ENCODE results near the gene ANKMY1. TPM values are rescaled to one million over a fixed set of nuclear protein-coding genes. Genes with fewer than 3 reads are reported as not detected.
"Not testable (repeated sequence)": the region's sequence is repeated elsewhere in the genome, so short reads cannot be mapped to it uniquely, and the experiment has no call there.

Gene ANKMY1
- polyA plus RNA-seq, 3 donors: 10.5 to 14.9 (median 11.4) TPM

DNA sequence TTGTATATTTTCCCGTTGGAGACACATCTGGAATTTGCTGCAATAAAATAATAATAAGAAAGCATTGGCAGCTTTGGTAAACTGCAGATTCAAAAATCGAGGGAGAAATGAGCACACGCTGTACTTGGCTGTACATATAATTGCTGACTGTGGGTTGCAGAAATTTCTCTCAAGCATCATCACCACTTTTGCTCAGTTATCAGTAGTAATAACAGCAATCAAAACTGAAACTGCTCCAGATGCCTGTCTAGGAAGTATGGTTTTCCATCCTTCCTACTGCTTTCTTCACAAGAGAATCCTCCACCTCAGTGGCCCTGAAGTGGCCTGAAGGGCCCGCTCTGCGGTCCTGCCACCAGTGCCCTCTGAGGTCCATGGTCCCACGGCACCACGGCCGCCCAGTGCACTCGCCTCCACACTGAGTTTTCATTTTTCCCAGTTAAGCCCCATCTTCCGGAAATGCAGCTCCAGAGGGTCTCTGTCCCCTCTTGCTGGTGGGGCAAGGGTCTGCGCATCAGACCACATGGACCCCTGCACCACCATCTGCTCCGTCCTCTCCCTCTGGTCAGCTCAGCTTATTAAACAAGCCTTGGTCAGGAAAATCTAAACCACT, 6.3 kb upstream of the ANKMY1 start:
- no peak for DNase-seq (ENCODE audit: extremely low read depth in 1 of 11, low read depth in 9 of 11, low spot score in 4 of 11)

DNA sequence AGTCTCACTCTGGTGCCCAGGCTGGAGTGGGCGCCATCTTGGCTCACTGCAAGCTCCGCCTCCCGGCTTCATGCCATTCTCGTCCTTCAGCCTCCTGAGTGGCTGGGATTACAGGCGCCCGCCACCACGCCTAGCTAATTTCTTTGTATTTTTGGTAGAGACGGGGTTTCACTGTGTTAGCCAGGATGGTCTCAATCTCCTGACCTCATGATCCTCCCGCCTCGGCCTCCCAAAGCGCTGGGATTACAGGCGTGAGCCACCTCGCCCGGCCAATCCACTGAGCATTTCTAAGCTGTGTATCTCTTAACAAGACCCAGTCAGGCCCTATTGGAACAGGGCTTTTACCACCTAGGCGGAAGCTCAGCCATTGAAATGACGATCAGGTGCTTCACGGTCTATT, 5.4 kb upstream of the ANKMY1 start:
- DNase-seq (ENCODE audit: extremely low read depth in 1 of 11, low read depth in 9 of 11, low spot score in 4 of 11): not testable (repeated sequence)

GRCh38 chr2:240561325-240561971, 3.7 kb upstream of the ANKMY1 start:
- no peak for DNase-seq (ENCODE audit: extremely low read depth in 1 of 11, low read depth in 9 of 11, low spot score in 4 of 11)

GRCh38 chr2:240560480-240561324, 2.9 kb upstream of the ANKMY1 start:
- DNase-seq (ENCODE audit: extremely low read depth in 1 of 11, low read depth in 9 of 11, low spot score in 4 of 11): peak; percentile 91 to 99 (median 96)

GRCh38 chr2:240560084-240560479, 2.3 kb upstream of the ANKMY1 start, which contains the start of gene DUSP28:
DUSP28 (plus strand) TSS chr2:240560357; CDS start chr2:240560685, 328 bp downstream.
- peak in 6 of 11 donors; percentile 67 to 79 (median 73) for DNase-seq (ENCODE audit: extremely low read depth in 1 of 11, low read depth in 9 of 11, low spot score in 4 of 11)

DNA sequence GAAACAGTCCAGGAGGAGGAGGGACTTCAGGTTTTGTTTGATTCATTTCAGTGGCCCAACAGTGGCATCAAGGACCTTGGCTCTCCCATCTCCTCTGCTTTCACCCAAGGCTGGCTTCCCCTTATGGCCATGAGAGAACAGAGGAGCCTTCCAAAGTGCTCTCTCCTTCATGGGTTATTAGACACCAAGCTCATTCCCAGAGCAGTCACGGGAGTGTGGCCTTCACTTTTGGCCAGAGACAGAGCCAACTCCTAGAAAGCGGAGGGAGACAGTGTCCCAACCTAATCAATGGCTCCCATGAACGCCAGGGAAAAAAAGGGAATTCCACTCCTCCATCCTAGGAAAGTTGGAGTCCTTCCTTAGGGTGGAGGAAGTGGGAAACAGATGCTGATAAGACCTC, 1.5 kb upstream of the ANKMY1 start:
- no peak for DNase-seq (ENCODE audit: extremely low read depth in 1 of 11, low read depth in 9 of 11, low spot score in 4 of 11)

GRCh38 chr2:240558236-240558761, 511 bp upstream of the ANKMY1 start:
- DNase-seq (ENCODE audit: extremely low read depth in 1 of 11, low read depth in 9 of 11, low spot score in 4 of 11): no peak

DNA sequence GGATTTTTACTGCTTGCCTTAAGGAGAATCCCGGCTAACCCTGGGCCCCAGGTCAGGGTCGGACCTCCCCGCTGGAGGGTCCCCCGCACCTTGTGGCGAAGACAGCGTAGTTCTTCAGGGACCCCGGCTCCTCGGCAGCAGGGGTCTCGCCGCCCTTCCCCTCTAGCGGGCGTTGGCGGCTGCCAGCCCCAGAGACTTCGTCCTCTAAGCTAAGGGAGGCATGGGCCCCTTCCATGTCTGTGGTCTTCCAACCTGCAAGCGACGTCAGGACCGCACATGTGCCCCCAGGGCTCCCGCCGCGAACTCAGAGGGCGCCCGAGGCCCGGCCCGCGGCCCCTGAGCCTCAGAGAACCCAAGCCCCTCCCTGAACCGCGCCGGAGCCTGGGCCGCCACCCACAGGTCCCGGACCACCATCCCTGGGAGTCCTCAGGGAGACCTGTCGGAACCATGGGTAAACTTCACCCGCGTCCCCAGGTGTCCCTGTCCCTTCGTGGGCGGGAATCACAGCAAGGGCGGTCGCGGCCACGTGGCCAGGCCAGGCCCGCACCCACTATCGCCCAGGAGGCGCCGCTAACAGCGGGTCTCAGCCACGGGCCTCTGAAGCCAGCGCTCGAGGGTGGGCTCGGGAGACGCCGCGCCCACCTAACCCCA, 562 bp downstream of the ANKMY1 start:
- DNase-seq (ENCODE audit: extremely low read depth in 1 of 11, low read depth in 9 of 11, low spot score in 4 of 11): no peak

DNA sequence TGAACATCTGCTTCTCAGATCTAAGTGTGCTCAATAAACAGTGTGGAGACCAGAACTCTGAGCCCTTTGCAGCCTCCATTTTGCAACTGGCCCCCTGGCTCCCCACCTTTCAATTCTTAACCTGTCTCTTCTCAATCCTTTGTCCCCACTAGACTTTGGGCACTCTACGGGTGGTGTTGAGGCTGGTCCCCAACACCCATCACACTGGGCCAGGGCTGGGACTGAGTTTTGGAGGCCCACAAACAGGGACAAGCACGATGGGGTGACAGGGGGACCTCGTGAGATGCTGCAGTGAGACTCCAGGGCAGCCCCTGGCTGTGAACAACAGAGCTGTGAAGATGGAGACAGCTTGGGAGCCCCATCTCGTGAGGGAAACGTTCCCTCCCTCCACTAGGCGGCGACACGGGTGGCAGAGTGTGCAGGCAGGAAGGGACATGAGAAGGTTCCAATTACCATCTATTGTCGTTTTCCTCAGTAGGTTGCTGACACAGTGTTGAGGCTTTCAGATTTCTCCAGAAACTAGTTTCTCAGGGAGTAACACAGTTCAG, 1.2 kb downstream of the ANKMY1 start:
- peak in 1 of 11 donors; percentile 56 for DNase-seq (ENCODE audit: extremely low read depth in 1 of 11, low read depth in 9 of 11, low spot score in 4 of 11)

DNA sequence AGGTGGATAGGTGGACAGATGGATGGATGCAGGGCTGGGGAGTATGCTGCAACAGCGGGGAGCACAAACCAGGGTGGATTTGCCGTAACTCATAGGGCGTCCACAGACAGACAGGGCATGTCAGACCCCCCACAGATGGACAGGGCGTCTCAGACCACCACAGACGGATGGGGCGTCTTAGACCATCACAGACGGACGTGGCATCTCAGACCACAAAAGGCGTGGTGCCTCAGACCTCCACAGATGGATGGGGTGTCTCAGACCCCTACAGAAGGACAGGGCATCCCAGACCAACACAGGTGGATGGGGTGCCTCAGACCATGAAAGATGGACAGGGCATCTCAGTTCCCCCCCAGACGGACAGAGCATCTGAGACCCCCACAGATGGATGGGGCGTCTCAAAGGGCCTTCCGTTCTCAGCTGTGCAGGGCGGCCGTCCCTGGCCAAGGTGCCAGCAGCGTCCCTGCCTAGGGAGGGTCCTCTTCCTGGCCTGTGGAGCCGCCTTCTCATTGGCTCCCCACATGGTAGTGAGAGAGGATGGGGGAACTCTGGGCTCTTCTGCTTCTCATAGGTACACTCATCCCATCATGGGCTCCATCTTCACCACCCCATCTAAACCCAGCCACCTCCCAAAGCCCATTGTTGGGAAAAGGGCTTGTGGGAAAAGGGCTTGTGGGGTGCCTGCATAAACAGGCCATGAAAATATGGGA, 2.1 kb downstream of the ANKMY1 start:
- no peak for DNase-seq (ENCODE audit: extremely low read depth in 1 of 11, low read depth in 9 of 11, low spot score in 4 of 11)

GRCh38 chr2:240554767-240555493, 2.9 kb downstream of the ANKMY1 start:
- no peak for DNase-seq (ENCODE audit: extremely low read depth in 1 of 11, low read depth in 9 of 11, low spot score in 4 of 11)

DNA sequence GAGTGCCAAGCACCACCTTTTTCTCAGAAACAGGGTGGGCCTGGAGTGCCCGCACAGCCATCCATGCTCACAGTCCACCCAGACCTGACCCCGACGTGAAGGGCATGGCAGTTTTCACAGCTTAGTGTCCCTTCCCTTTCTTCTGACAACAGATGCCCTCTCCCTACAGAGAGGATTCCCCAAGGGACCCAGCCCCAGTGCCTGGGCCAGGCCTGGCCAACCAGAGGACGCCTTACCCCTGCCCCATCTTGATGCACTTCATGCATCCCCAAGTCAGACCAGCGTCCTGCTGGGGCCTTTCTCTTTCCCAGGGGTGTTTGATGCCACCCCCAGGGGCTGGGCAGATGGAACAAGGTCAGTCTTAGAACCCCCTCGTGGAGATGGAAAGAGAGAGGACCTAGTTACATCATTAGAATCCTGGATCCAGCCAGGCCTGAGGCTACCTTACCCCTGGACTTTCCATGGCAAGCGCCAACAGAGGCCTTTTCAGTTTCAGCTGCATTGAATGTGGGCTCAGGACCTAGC, 3.8 kb downstream of the ANKMY1 start:
- DNase-seq (ENCODE audit: extremely low read depth in 1 of 11, low read depth in 9 of 11, low spot score in 4 of 11): no peak

DNA sequence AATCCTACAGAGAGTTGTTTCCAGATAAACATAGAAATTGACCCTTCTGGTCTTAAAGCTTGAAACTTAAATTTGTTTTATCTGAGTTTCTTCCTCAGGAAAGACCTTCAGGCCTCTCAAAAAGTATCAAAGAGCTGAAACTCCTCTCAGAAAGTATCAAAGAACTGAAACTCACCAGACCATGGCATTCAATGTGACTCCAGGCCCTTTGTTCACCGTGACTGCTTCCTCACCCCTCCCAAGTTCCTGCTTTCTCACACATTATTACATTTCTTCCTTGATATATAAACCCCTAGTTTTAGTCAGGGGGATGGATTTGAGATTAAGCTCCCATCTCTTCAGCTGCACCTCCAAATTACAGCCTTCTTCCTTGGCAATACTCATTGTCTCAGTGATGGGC, 6.0 kb downstream of the ANKMY1 start:
- no peak for DNase-seq (ENCODE audit: extremely low read depth in 1 of 11, low read depth in 9 of 11, low spot score in 4 of 11)

DNA sequence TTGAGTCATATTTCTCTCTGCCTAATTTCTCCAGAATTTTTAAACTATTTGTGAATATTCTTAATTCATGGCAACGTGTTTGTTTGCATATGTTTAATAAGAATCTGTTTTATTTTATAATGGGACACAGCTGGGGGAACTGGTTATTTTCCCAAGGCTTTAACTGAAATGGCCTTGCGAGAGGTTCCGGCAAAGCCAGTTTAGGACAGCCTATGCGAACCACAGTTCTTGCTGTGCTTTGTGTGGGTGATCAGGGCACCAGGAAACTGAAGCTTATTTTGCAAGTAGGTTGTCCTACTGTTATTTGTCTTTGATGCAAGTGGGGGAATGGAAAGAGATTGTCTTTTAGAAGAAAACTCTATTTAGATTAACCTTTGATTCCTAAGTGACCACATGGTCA, 6.5 kb downstream of the ANKMY1 start:
- DNase-seq (ENCODE audit: extremely low read depth in 1 of 11, low read depth in 9 of 11, low spot score in 4 of 11): no peak

- DNase-seq (ENCODE audit: extremely low read depth in 1 of 11, low read depth in 9 of 11, low spot score in 4 of 11): peak in 1 of 11 donors; percentile 47
These were observed 17.9 kb downstream of the ANKMY1 start for GRCh38 chr2:240539906-240540305.

- DNase-seq (ENCODE audit: extremely low read depth in 1 of 11, low read depth in 9 of 11, low spot score in 4 of 11): not testable (repeated sequence)
These were observed 18.7 kb downstream of the ANKMY1 start for GRCh38 chr2:240539101-240539500.

- no peak for DNase-seq (ENCODE audit: extremely low read depth in 1 of 11, low read depth in 9 of 11, low spot score in 4 of 11)
These were observed 19.6 kb downstream of the ANKMY1 start for GRCh38 chr2:240538031-240538780.
